ENCODE data around the gene CACYBP. TPM values are rescaled to one million over a fixed set of nuclear protein-coding genes. Genes with fewer than 3 reads are reported as not detected.

CACYBP gene
- total RNA-seq: 59.7 and 104 TPM in 2 replicates

GRCh38 chr1:174999936-175000696 lies at the start of gene CACYBP:
TSS of gene CACYBP (plus strand) at chr1:174999947. CDS start at chr1:175000181, 234 bp downstream.

GRCh38 chr1:175023043-175023921 lies 23.5 kb downstream of the CACYBP start, which contains the start of gene MRPS14:
TSS of gene MRPS14 (minus strand) at chr1:175023425. CDS start at chr1:175023408, 17 bp downstream.

Small RNA genes lying within 50 kb of the gene (small RNA-seq; reads per million reads assigned to genes)
- gene RF00019 (ENCODE audit: low replicate concordance) (not detected), gene RNU6-307P (ENCODE audit: low replicate concordance) (not detected)

Other genes with a start within 250 kb of the CACYBP start
- gene MRPS14, start 23.5 kb downstream of the CACYBP start, total RNA-seq: 14.4 and 14.7 TPM in 2 replicates
- gene TNN, start 67.9 kb downstream of the CACYBP start, total RNA-seq: not detected in 2 replicates
- gene KIAA0040, start 192.8 kb downstream of the CACYBP start, total RNA-seq: 0.66 and 1.1 TPM in 2 replicates

Measured in placental pericyte (primary cell).